ENCODE data around the gene DUSP28. TPM values are rescaled to one million over a fixed set of nuclear protein-coding genes. Genes with fewer than 3 reads are reported as not detected.

Gene DUSP28
- polyA plus RNA-seq, 4 donors: 5.2 to 8.6 (median 6.9) TPM

GRCh38 chr2:240571314-240571973 lies 11.3 kb downstream of the DUSP28 start:
- no peak for DNase-seq (ENCODE audit: low read depth in 4 of 4, low spot score in 3 of 4)

- DNase-seq (ENCODE audit: low read depth in 4 of 4, low spot score in 3 of 4): no peak
Observed at GRCh38 chr2:240572141-240573031, 12.2 kb downstream of the DUSP28 start.

GRCh38 chr2:240573071-240573515 lies 12.9 kb downstream of the DUSP28 start:
- DNase-seq (ENCODE audit: low read depth in 4 of 4, low spot score in 3 of 4): no peak

GRCh38 chr2:240573516-240574385 lies 13.6 kb downstream of the DUSP28 start:
- DNase-seq (ENCODE audit: low read depth in 4 of 4, low spot score in 3 of 4): no peak

GRCh38 chr2:240574386-240575100 lies 14.4 kb downstream of the DUSP28 start:
- DNase-seq (ENCODE audit: low read depth in 4 of 4, low spot score in 3 of 4): no peak

- DNase-seq (ENCODE audit: low read depth in 4 of 4, low spot score in 3 of 4): no peak
Observed at GRCh38 chr2:240575101-240575965, 15.2 kb downstream of the DUSP28 start.

- no peak for DNase-seq (ENCODE audit: low read depth in 4 of 4, low spot score in 3 of 4)
Observed at GRCh38 chr2:240576036-240576435, 15.9 kb downstream of the DUSP28 start.

- DNase-seq (ENCODE audit: low read depth in 4 of 4, low spot score in 3 of 4): no peak
Observed at GRCh38 chr2:240576436-240577205, 16.5 kb downstream of the DUSP28 start.

GRCh38 chr2:240577281-240578109 lies 17.3 kb downstream of the DUSP28 start:
- DNase-seq (ENCODE audit: low read depth in 4 of 4, low spot score in 3 of 4): no peak

- DNase-seq (ENCODE audit: low read depth in 4 of 4, low spot score in 3 of 4): no peak
Observed at GRCh38 chr2:240578110-240578450, 17.9 kb downstream of the DUSP28 start.

- no peak for DNase-seq (ENCODE audit: low read depth in 4 of 4, low spot score in 3 of 4)
Observed at GRCh38 chr2:240578488-240578887, 18.3 kb downstream of the DUSP28 start.

- DNase-seq (ENCODE audit: low read depth in 4 of 4, low spot score in 3 of 4): no peak
Observed at GRCh38 chr2:240579071-240579762, 19.1 kb downstream of the DUSP28 start.

- DNase-seq (ENCODE audit: low read depth in 4 of 4, low spot score in 3 of 4): no peak
Observed at GRCh38 chr2:240579771-240580614, 19.8 kb downstream of the DUSP28 start.

GRCh38 chr2:240581811-240582210 lies 21.7 kb downstream of the DUSP28 start:
- DNase-seq (ENCODE audit: low read depth in 4 of 4, low spot score in 3 of 4): no peak

GRCh38 chr2:240582781-240583180 lies 22.6 kb downstream of the DUSP28 start:
- no peak for DNase-seq (ENCODE audit: low read depth in 4 of 4, low spot score in 3 of 4)

GRCh38 chr2:240583774-240584173 lies 23.6 kb downstream of the DUSP28 start:
- no peak for DNase-seq (ENCODE audit: low read depth in 4 of 4, low spot score in 3 of 4)

Data from left renal pelvis (tissue), 4 donors.